ACC112 (cell line): ENCODE results near the gene SMIM24.

Experiments used
- H2AFZ ChIP-seq: fragments of 200-600 bp; sonication (generic); one replicate; pipeline ENCODE4 v1.6.0; 2017; ENCODE audit warnings: antibody characterized with exemption, low read length; ENCODE audit not compliant: unreplicated experiment
- H3K27ac ChIP-seq: fragments of 200-600 bp; sonication (generic); 2 replicates; pipeline ENCODE4 v1.5.1; 2014; ENCODE audit warnings: low read depth, mild to moderate bottlenecking, antibody characterized with exemption, low read length, moderate library complexity
- H3K27me3 ChIP-seq: fragments of 200-600 bp; sonication (generic); 2 replicates; pipeline ENCODE4 v1.6.1; 2014; ENCODE audit warnings: mild to moderate bottlenecking, antibody characterized with exemption, low read length, moderate library complexity, mixed read lengths; ENCODE audit not compliant: insufficient read depth
- H3K36me3 ChIP-seq: fragments of 200-600 bp; sonication (generic); 2 replicates; pipeline ENCODE4 v1.6.1; 2016; ENCODE audit warnings: mild to moderate bottlenecking, antibody characterized with exemption, low read length, moderate library complexity, mixed read lengths; ENCODE audit not compliant: insufficient read depth
- H3K4me1 ChIP-seq: fragments of 200-600 bp; sonication (generic); one replicate; pipeline ENCODE4 v1.6.1; 2016; ENCODE audit warnings: low read length, mixed read lengths; ENCODE audit not compliant: insufficient read depth, unreplicated experiment, control insufficient read depth
- H3K4me3 ChIP-seq: fragments of 200-600 bp; sonication (generic); 2 replicates; pipeline ENCODE4 v1.5.1; 2014; ENCODE audit warnings: mild to moderate bottlenecking, low read depth, low read length
- H3K79me2 ChIP-seq: fragments of 200-600 bp; sonication (generic); one replicate; pipeline ENCODE4 v1.6.0; 2016; ENCODE audit warnings: low read length; ENCODE audit not compliant: control insufficient read depth, unreplicated experiment, insufficient read depth

Gene SMIM24

DNA sequence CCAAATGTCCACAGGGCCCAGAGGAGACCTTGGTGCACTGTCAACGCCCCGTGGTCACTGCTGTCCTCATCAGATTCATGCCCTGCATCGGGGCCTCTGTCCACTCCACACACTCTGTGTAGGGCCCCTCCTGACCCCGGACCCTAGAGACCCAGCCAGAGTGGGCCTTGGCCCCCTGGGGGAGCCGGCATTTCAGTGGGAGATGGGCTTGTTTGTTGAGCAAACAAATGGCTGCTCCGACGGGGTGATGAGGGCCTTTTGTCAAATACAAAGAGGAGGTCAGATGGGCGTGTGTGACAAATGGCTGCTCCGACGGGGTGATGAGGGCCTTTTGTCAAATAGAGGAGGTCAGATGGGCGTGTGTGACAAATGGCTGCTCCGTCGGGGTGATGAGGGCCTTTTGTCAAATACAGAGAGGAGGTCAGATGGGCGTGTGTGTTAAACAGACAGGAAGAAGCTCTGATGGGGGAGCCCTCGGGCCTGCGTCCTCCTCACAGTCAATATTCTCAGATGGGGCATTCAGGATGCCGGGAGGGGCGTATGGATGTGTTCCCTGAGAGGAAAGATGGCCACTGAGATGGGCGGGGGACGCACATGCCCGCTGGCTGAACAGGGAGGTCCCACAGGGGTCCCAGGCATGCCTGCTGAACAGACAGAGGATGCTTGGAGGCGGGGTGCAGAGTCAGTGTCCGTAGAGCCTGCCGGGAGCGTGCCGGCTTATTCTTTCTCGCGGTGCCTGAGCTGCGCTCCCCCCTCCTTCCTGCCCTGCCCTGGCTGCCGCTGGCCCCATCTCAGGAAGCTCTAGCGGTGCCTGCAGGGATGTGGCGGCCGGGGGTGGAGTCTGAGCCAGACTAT lies 36.3 kb downstream of the SMIM24 start:
- Histone ChIP-seq H3K4me3 (no peak overlapping the region), H3K4me1 (no peaks in the 10 kb centered on the region)

DNA sequence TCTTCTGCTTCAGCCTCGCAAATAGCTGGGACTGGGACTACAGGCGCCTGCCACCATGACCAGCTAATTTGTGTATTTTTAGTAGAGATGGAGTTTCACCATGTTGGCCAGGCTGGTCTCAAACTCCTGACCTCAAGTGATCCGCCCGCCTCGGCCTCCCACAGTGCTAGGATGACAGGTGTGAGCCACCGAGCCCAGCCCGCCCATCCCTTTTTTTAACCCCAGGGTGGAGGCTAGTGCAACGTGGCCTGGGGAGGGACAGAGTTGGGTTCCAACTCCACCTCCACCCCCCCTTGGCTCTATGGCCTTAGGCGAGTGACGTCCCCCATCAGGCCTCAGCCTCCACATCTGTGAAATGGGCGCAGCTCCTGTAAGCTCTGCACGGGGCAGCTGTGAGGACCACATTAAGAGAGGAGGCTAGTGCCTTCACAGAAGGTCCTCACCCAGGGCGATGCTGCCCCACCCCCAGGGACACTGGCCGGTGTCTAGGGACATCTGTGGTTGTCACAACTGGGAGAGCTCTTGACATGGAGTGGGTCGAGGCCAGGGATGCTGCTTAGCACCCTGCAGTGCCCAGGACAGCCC lies 37.7 kb downstream of the SMIM24 start:
- Histone ChIP-seq H3K27ac (no peak overlapping the region), H3K4me3 (no peak overlapping the region), H3K36me3 (peaks cover 8% of the 10 kb centered on the region), H3K79me2 (peaks cover 10% of the 10 kb centered on the region), H2AFZ (no peak overlapping the region), H3K4me1 (no peaks in the 10 kb centered on the region), H3K27me3 (no peaks in the 10 kb centered on the region)

More for the DNA sequence above, 36.3 kb downstream of the SMIM24 start:
- H3K27me3 ChIP-seq, result no peaks in the 10 kb centered on the region
- no peak overlapping the region for H3K27ac ChIP-seq
- H3K79me2 ChIP-seq, result peaks cover 6% of the 10 kb centered on the region
- no peak overlapping the region for H2AFZ ChIP-seq
- peaks cover 8% of the 10 kb centered on the region; the same call in 1 of the 2 replicates for H3K36me3 ChIP-seq

DNA sequence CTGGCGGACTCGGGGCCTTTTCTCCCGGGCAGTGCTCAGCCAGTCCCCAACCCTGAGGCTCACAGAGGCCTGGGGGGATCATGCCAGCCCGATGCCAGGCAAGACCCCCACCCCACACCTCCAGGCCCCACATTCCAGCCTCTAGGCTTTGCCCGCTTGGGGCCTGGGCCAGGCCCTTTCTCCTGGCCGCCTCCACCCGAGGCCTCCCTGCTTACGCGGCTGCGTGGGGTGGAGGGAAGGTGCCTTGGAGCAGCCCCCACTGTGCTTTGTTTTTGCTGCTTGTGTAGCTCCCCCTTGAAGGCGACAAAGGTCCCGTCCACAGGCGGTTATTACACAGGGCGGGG lies 38.4 kb downstream of the SMIM24 start:
- no peak overlapping the region for H3K27ac ChIP-seq
- H3K4me3 ChIP-seq, result no peak overlapping the region
- H3K79me2 ChIP-seq, result peaks cover 10% of the 10 kb centered on the region
- no peaks in the 10 kb centered on the region for H3K27me3 ChIP-seq
- H3K36me3 ChIP-seq, result peaks cover 8% of the 10 kb centered on the region
- no peaks in the 10 kb centered on the region for H3K4me1 ChIP-seq
- no peak overlapping the region for H2AFZ ChIP-seq

DNA sequence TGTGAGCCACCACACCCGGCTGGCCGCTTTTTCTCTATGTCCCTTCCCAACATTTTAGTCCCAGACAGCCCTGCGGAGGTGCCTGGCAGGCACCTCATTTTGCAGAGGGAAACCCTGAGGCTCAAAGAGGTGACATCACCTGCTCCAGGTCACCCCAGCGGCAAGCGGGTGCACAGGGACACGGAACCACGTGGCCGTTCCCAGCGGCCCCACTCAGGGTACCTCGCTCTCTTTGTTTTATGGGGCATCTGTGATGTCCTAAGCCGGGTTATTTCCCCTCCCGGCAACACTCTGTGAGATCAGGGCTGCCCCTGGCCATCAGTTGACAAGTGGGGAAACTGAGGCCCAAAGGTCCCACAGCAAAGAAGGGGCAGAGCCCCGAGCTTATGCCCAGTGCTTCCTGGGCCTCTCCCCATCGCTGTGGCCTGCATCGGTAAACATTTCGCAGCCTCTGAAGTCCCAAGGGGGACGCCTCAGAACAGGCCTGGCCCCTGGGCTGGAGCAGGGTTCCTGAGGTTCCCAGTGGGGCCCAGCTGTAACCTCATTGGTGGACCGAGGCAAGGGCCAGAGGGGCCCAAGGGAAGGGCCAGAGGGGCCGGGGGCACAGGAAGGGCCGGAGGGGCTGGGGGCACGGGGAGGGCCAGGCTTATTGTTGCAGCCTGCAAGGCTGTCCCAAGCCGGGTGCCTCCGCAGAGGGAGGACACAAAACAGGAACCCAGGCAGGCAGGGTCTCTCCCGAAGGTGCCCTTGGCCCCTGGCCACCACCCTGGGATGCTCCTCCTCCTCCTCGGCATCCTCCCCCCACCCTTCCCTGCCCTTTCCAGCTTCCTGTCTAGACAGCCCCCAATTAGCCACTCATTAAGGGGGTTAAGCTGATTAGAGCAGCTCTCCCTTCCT lies 39.0 kb downstream of the SMIM24 start:
- Histone ChIP-seq H3K79me2 (peaks cover 10% of the 10 kb centered on the region), H2AFZ (no peak overlapping the region), H3K4me3 (no peak overlapping the region), H3K27me3 (no peaks in the 10 kb centered on the region), H3K27ac (no peak overlapping the region), H3K4me1 (no peaks in the 10 kb centered on the region), H3K36me3 (peaks cover 10% of the 10 kb centered on the region)

DNA sequence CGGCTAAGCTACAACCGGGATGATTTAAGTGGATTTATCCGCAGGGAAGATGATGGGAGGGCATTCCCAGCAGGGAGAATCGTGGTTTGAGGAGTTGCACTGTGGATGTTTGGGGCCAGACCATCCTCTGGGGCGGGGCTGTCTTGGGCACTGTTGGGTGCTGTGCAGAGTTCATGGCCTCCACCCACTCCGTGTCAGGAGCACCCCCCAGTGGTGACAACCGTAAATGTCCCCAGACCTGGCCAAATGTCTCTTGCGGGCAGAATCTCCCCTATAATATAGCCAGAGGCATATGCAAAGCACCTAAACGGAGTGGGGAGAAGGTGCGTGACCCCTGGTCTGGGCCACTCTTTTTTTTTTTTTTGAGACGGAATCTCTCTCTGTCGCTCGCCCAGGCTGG lies 40.2 kb downstream of the SMIM24 start:
- Histone ChIP-seq H3K4me1 (peaks cover 4% of the 10 kb centered on the region), H3K27ac (no peak overlapping the region)

DNA sequence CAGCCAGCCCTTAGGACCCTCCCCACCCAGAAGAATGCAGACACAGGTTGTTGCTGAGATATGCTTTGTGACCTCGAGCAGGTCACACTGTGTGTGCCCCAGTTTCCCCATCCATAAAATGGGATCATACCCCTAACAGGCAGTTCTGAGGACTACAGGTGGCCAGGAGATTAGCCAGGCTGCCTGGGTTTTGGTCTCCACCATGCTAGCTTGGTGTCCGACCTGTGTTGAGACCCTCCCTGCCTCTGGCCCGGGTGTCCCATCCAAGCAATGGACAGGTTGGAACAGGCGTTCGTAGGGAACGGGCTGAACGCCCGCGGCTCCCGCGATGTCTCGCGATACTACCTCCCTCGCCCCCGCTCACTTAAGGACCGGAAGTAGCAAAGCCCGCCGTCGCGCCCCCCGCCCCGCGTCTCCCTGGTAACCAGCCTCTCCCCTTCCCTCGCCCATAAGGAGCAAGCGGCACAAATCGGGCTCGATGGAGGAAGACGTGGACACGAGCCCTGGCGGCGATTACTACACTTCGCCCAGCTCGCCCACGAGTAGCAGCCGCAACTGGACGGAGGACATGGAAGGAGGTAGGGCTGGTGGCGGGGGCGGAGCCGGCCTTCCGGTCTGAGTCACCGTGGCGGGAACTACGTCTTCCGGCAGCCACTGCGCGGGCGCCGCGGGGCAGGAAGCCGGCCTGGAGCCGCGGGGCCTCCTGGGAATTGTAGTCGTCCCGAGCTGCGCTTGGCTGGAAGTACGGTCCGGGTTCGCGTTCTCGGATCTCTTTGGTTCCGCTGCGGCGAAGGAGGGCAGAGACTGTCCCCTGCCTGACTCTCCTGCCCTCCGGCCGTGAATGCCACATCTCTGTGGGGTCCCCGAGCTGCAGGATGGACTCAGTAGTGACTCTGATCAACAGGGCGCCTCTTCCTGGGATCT lies 45.4 kb downstream of the SMIM24 start:
- H3K27me3 ChIP-seq, result no peaks in the 10 kb centered on the region
- H3K4me3 ChIP-seq, result peak overlapping the region; percentile 54
- peak overlapping the region; percentile 79 for H3K27ac ChIP-seq
- H2AFZ ChIP-seq, result no peak overlapping the region
- peaks cover 14% of the 10 kb centered on the region for H3K79me2 ChIP-seq
- peaks cover 6% of the 10 kb centered on the region for H3K4me1 ChIP-seq
- peaks cover 25% of the 10 kb centered on the region for H3K36me3 ChIP-seq

More for the DNA sequence above, 40.2 kb downstream of the SMIM24 start:
- peaks cover 6% of the 10 kb centered on the region for H3K36me3 ChIP-seq
- no peak overlapping the region for H2AFZ ChIP-seq
- H3K4me3 ChIP-seq, result no peak overlapping the region
- H3K27me3 ChIP-seq, result no peaks in the 10 kb centered on the region
- H3K79me2 ChIP-seq, result peaks cover 8% of the 10 kb centered on the region

DNA sequence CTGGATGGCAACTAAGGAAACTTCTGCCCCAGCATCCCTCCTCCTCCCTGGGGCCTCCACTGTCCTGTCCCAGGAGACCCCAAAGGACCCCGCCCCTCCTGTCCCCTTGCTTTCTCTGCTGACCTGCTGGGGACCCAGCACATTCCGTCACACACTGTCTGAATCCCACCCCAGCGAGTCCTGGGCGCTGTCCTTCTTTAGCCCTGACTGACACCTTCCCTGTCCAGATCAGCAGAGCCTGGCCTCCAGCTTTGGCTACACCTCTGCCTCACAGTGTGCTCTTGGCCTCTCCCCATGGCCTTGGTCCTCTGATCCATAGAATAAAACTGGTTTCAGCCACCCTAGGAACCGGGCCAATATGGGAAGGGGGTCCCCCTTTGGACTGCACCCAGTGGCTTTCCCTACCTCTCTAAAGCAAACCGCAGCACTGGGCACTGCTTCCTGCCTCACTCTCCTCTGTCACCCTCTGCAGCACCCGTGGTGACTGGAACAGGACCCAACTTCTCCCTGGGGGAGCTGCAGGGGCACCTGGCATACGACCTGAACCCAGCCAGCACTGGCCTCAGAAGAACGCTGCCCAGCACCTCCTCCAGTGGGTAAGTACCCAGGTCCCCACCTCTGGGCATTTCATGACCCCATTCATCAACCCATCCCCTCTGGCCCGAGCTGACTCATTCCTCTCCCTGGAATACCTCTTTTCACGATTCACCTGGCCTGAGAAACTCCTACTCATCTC lies 46.4 kb downstream of the SMIM24 start:
- H3K27me3 ChIP-seq, result no peaks in the 10 kb centered on the region
- peaks cover 13% of the 10 kb centered on the region for H3K79me2 ChIP-seq
- H3K4me3 ChIP-seq, result no peak overlapping the region
- H2AFZ ChIP-seq, result no peak overlapping the region
- peaks cover 25% of the 10 kb centered on the region for H3K36me3 ChIP-seq
- H3K4me1 ChIP-seq, result peaks cover 8% of the 10 kb centered on the region
- H3K27ac ChIP-seq, result peak overlapping the region; percentile 79

DNA sequence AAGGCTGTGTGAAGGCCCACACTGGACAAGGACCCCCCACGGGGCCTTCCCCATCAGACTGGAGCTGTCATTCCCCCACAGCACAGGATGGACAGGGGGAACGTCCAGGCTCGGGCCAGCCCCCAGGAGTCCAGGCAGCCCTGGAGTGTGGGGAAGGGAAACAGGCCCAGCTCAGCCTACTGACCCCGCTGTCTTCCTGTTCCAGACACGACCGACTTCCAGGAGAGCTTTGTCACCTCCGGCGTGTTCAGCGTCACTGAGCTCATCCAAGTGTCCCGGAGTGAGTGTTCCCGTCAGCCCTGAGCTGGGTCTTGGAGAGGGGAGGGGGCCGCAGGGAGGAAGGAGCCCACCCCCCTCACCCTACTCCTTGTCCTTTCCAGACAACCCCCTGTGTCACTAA lies 47.0 kb downstream of the SMIM24 start:
- H3K27ac ChIP-seq, result no peak overlapping the region
- no peak overlapping the region for H2AFZ ChIP-seq
- no peak overlapping the region for H3K4me3 ChIP-seq
- peaks cover 25% of the 10 kb centered on the region; the same call in 1 of the 2 replicates for H3K36me3 ChIP-seq
- no peaks in the 10 kb centered on the region for H3K27me3 ChIP-seq
- H3K4me1 ChIP-seq, result peaks cover 14% of the 10 kb centered on the region
- peaks cover 10% of the 10 kb centered on the region for H3K79me2 ChIP-seq

DNA sequence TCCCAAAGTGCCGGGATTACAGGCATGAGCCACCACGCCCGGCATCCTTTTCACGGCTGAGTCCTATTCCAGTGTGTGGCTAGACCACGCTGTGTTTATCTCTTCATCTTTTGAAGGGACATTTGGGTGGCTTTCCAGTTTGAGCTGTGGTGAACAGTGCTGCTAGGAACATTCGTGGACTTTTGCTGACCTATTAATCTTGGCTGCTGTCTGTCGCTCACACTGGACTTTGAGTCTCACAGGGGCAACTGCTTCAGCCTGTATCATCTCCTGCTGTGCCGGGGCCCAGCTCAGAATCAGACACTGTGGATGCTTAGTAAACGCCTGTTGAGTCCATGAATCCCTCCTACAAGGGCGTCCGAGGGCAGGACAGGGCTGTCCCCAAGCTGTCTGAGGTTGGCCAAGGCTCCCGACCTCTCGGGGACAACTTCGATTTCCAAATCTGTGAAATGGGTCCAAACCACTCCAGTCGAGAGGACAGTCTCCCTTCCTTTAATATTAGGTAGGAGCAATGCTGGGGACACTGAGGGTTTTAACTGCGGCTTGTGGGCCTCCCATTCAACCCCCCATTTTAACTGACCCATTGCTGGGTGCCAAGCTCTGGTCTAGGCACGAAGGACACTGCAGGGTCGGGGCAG lies 48.4 kb downstream of the SMIM24 start:
- Histone ChIP-seq H3K79me2 (peaks cover 10% of the 10 kb centered on the region), H3K4me3 (no peak overlapping the region), H3K4me1 (peaks cover 14% of the 10 kb centered on the region), H2AFZ (no peak overlapping the region), H3K36me3 (peaks cover 25% of the 10 kb centered on the region; the same call in 1 of the 2 replicates), H3K27me3 (no peaks in the 10 kb centered on the region), H3K27ac (no peak overlapping the region)
